ENCODE results near the gene ASTN2.

DNA sequence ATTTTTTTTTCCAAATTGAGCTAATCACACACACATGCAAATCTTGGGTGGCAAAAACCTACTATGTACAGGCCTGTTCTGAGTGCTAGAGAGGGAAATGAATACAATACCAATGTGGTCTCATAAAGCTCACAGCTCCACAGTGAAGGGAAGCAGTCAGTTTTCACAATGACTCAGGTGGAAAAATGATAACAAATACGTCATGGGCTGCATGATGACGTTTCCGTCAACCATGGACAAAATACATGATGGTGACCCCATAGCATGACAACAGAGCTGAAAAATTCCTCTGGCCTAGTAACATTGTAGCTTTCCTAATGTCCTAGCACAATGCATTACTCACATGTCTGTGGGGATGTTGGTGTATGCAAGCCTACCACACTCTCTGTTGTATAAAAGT is 475.2 kb downstream of the ASTN2 start:
- TF ChIP-seq EZH2phosphoT487 (IDR thresholded peaks at IDR 0.05; ENCODE audit: insufficient read depth, low read depth) (no peak), EZH2 (IDR thresholded peaks at IDR 0.05; ENCODE audit: insufficient read depth, poor library complexity, severe bottlenecking) (no peak)

All from GM23248 (cell line).